ENCODE data around the gene FAM3A. TPM values are rescaled to one million over a fixed set of nuclear protein-coding genes. Genes with fewer than 3 reads are reported as not detected.

FAM3A gene
- total and polyA plus RNA-seq, 2 experiments from 2014 or later: 35.7 to 43.6 TPM

DNA sequence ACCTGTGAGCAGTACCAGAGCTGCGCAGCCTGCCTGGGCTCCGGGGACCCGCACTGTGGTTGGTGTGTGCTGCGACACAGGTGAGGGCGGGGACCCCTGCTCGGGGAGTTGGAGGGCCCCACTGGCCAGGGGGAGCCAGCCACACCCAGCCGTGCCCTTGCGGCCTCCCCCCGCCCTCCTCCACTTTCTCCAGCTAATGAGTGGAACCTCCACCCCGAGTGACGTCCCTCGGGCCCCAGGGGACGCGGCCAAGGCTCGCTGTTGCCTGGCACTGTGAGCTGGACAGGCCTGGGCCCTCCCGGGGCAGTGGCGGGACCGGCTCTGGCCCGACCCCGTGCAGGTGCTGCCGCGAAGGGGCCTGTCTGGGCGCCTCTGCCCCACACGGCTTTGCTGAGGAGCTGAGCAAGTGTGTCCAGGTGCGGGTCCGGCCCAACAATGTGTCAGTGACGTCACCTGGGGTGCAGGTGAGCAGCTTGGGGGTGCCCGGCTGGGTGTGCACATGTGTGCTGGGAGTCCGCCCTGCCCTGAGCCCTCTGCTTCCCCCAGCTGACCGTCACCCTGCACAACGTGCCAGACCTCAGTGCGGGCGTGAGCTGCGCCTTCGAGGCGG lies 52.3 kb downstream of the FAM3A start:
- Histone ChIP-seq H3K36me3 (ENCODE audit: low read depth) (no peaks in the 10 kb centered on the region), H3K27me3 (replicated peaks; ENCODE audit: insufficient read depth) (no peaks in the 10 kb centered on the region), H3K9me2 (ENCODE audit: insufficient read depth) (no peaks in the 10 kb centered on the region), H4K20me1 (ENCODE audit: insufficient read depth) (no peaks in the 10 kb centered on the region), H3K4me1 (ENCODE audit: insufficient read depth) (no peaks in the 10 kb centered on the region), H2AFZ (no peak overlapping the region), H3K9me3 (ENCODE audit: low read depth) (no peaks in the 10 kb centered on the region), H3F3A (ENCODE audit: insufficient read depth) (no peaks in the 10 kb centered on the region), H3K4me3 (no peak overlapping the region), H3K79me2 (ENCODE audit: insufficient read depth) (peaks cover 54% of the 10 kb centered on the region), H3K9ac (no peak overlapping the region), H3K27ac (no peak overlapping the region), H3K4me2 (ENCODE audit: unreplicated experiment) (no peak overlapping the region)
- DNase-seq: no peak
- WGBS, 2 experiments (ENCODE audit: low coverage in 1 of 2, low lambda C conversion rate in 2 of 2, missing lambda C conversion rate in 2 of 2): 91 to 100% methylated on average over 3 to 6 of the region's 36 CpGs
- in situ Hi-C loops (cut with MboI): no loop called here
- TF ChIP-seq EZH2 (IDR thresholded peaks at IDR 0.05; ENCODE audit: insufficient read depth, poor library complexity, severe bottlenecking) (no peak), EZH2phosphoT487 (IDR thresholded peaks at IDR 0.05; ENCODE audit: insufficient read depth, low read depth) (no peak)

DNA sequence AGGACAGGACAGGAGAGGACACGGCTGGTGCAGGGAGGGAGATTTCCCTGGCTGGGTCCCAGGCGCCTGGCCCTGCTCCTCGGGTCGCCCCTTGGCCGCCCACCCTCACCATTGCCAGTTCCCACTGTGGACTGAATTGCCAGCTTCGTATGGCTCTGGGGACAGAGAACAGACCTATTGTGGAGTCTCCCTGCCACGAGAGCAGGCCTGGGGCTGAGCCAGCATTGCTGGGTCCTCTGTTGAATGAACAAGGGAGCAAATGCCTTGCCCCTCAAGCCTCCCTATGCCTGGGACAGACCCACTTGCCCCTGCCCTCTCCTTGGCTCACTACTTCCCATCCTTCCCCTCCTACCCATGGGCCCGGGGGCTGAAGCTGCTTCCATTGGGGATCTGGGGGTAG lies 53.6 kb downstream of the FAM3A start:
- H2AFZ ChIP-seq: no peak overlapping the region
- no peak overlapping the region for H3K27ac ChIP-seq
- in situ Hi-C loops (cut with MboI): no loop called here
- H3F3A ChIP-seq (ENCODE audit: insufficient read depth): no peaks in the 10 kb centered on the region
- H4K20me1 ChIP-seq (ENCODE audit: insufficient read depth): no peaks in the 10 kb centered on the region
- no peaks in the 10 kb centered on the region for H3K9me3 ChIP-seq (ENCODE audit: low read depth)
- H3K36me3 ChIP-seq (ENCODE audit: low read depth): no peaks in the 10 kb centered on the region
- 80 to 84% methylated on average over 4 to 8 of the region's 8 CpGs for WGBS, 2 experiments (ENCODE audit: low coverage in 1 of 2, low lambda C conversion rate in 2 of 2, missing lambda C conversion rate in 2 of 2)
- no peaks in the 10 kb centered on the region for H3K9me2 ChIP-seq (ENCODE audit: insufficient read depth)
- TF ChIP-seq EZH2 (IDR thresholded peaks at IDR 0.05; ENCODE audit: insufficient read depth, poor library complexity, severe bottlenecking) (no peak), EZH2phosphoT487 (IDR thresholded peaks at IDR 0.05; ENCODE audit: insufficient read depth, low read depth) (no peak)
- DNase-seq: no peak
- no peak overlapping the region for H3K4me2 ChIP-seq (ENCODE audit: unreplicated experiment)
- no peak overlapping the region for H3K4me3 ChIP-seq
- no peaks in the 10 kb centered on the region for H3K4me1 ChIP-seq (ENCODE audit: insufficient read depth)
- H3K79me2 ChIP-seq (ENCODE audit: insufficient read depth): peaks cover 59% of the 10 kb centered on the region
- H3K9ac ChIP-seq: no peak overlapping the region
- no peaks in the 10 kb centered on the region for H3K27me3 ChIP-seq (replicated peaks; ENCODE audit: insufficient read depth)

DNA sequence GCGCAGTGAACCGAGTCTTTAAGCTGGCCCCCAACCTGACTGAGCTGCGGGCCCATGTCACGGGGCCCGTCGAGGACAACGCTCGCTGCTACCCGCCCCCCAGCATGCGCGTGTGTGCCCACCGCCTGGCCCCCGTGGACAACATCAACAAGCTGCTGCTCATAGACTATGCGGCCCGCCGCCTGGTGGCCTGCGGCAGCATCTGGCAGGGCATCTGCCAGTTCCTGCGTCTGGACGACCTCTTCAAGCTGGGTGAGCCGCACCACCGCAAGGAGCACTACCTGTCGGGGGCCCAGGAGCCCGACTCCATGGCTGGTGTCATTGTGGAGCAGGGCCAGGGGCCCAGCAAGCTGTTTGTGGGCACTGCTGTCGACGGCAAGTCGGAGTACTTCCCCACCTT lies 55.7 kb downstream of the FAM3A start:
- Histone ChIP-seq H3K9me2 (ENCODE audit: insufficient read depth) (no peaks in the 10 kb centered on the region), H3K9me3 (ENCODE audit: low read depth) (no peaks in the 10 kb centered on the region), H3F3A (ENCODE audit: insufficient read depth) (no peaks in the 10 kb centered on the region), H3K4me2 (ENCODE audit: unreplicated experiment) (peak overlapping the region; percentile 78), H3K4me3 (peak overlapping the region; percentile 90), H3K9ac (peak overlapping the region; percentile 90), H3K27me3 (replicated peaks; ENCODE audit: insufficient read depth) (no peaks in the 10 kb centered on the region), H3K36me3 (ENCODE audit: low read depth) (no peaks in the 10 kb centered on the region), H2AFZ (no peak overlapping the region), H4K20me1 (ENCODE audit: insufficient read depth) (no peaks in the 10 kb centered on the region), H3K27ac (no peak overlapping the region), H3K4me1 (ENCODE audit: insufficient read depth) (no peaks in the 10 kb centered on the region), H3K79me2 (ENCODE audit: insufficient read depth) (peaks cover 59% of the 10 kb centered on the region)
- 76 to 90% methylated on average over 3 of the region's 26 CpGs for WGBS, 2 experiments (ENCODE audit: low coverage in 1 of 2, low lambda C conversion rate in 2 of 2, missing lambda C conversion rate in 2 of 2)
- DNase-seq: peak; percentile 27
- TF ChIP-seq EZH2 (IDR thresholded peaks at IDR 0.05; ENCODE audit: insufficient read depth, poor library complexity, severe bottlenecking): no peak
- no peak for TF ChIP-seq EZH2phosphoT487 (IDR thresholded peaks at IDR 0.05; ENCODE audit: insufficient read depth, low read depth)
- in situ Hi-C loops (cut with MboI): no loop called here

DNA sequence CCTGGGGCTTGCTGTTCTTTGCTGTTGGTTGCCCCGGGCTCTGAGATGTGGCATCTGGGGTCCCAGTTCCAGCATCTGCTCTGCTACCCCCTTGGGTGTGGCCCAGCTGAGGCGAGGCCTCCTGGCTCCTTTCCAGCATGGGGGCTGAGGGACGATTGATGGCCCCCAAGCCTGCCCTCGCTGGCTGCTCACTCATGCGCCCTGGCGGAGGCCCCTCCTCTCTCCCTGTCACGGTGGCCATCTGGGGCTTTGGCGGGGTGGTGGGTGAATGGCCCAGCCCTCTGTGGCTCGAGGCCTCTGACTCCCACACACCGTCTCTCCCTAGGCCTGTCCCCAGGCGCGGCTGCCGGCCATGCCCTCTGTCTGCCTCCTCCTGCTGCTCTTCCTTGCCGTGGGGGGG lies 56.2 kb downstream of the FAM3A start:
- H3K27ac ChIP-seq: peak overlapping the region; percentile 79
- no peaks in the 10 kb centered on the region for H3K36me3 ChIP-seq (ENCODE audit: low read depth)
- H3K4me1 ChIP-seq (ENCODE audit: insufficient read depth): no peaks in the 10 kb centered on the region
- in situ Hi-C loops (cut with MboI): no loop called here
- no peaks in the 10 kb centered on the region for H3K27me3 ChIP-seq (replicated peaks; ENCODE audit: insufficient read depth)
- H3K4me3 ChIP-seq: peak overlapping the region; percentile 90
- H3K79me2 ChIP-seq (ENCODE audit: insufficient read depth): peaks cover 59% of the 10 kb centered on the region
- 0 to 2% methylated on average over 2 to 8 of the region's 14 CpGs for WGBS, 2 experiments (ENCODE audit: low coverage in 1 of 2, low lambda C conversion rate in 2 of 2, missing lambda C conversion rate in 2 of 2)
- H3K9me3 ChIP-seq (ENCODE audit: low read depth): no peaks in the 10 kb centered on the region
- H3F3A ChIP-seq (ENCODE audit: insufficient read depth): no peaks in the 10 kb centered on the region
- peak overlapping the region; percentile 78 for H3K4me2 ChIP-seq (ENCODE audit: unreplicated experiment)
- no peak for TF ChIP-seq EZH2phosphoT487 (IDR thresholded peaks at IDR 0.05; ENCODE audit: insufficient read depth, low read depth)
- no peak for TF ChIP-seq EZH2 (IDR thresholded peaks at IDR 0.05; ENCODE audit: insufficient read depth, poor library complexity, severe bottlenecking)
- H4K20me1 ChIP-seq (ENCODE audit: insufficient read depth): no peaks in the 10 kb centered on the region
- no peak overlapping the region for H2AFZ ChIP-seq
- peak overlapping the region; percentile 90 for H3K9ac ChIP-seq
- no peaks in the 10 kb centered on the region for H3K9me2 ChIP-seq (ENCODE audit: insufficient read depth)
- peak; percentile 57 for DNase-seq
